Measurements from ENCODE around the gene OST4. TPM values are rescaled to one million over a fixed set of nuclear protein-coding genes. Genes with fewer than 3 reads are reported as not detected.

The OST4 gene
- polyA plus RNA-seq, 1 donor (not counting 4 experiments of a cell fraction or from before 2014, with no cell fraction given) = 393 TPM

DNA sequence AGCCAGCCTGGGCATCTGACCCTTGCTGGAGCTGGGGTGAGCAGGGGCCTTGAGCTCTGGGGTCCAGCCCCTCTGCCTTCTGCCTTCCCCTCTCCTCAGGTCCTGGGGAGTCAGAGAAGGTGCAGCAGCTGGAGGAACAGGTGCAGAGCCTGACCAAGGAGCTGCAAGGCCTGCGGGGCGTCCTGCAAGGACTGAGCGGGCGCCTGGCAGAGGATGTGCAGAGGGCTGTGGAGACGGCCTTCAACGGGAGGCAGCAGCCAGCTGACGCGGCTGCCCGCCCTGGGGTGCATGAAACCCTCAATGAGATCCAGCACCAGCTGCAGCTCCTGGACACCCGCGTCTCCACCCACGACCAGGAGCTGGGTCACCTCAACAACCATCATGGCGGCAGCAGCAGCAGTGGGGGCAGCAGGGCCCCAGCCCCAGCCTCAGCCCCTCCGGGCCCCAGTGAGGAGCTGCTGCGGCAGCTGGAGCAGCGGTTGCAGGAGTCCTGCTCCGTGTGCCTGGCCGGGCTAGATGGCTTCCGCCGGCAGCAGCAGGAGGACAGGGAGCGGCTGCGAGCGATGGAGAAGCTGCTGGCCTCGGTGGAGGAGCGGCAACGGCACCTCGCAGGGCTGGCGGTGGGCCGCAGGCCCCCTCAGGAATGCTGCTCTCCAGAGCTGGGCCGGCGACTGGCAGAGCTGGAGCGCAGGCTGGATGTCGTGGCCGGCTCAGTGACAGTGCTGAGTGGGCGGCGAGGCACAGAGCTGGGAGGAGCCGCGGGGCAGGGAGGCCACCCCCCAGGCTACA lies 10.7 kb upstream of the OST4 start:
- DNase-seq (ENCODE audit: low read depth, low spot score) (no peak), FAIRE-seq (no peak)
- Histone ChIP-seq H3K27ac (ENCODE audit: control insufficient read depth, insufficient read depth, low read length) (no peak overlapping the region), H2AFZ (ENCODE audit: control insufficient read depth, low read length) (no peak overlapping the region), H3K9me3 (ENCODE audit: control insufficient read depth, low read depth, low read length) (no peaks in the 10 kb centered on the region), H3K79me2 (ENCODE audit: control insufficient read depth, insufficient read depth, low read length) (no peaks in the 10 kb centered on the region), H3K4me1 (ENCODE audit: control insufficient read depth, extremely low read depth, insufficient read depth, low read length) (peaks cover 23% of the 10 kb centered on the region), H3K9me1 (ENCODE audit: control insufficient read depth, extremely low read depth, insufficient read depth, low read length) (no peaks in the 10 kb centered on the region), H3K36me3 (ENCODE audit: control insufficient read depth in 2 of 2, extremely low read depth in 1 of 2, insufficient read depth in 2 of 2, low read length in 2 of 2) (no peaks in the 10 kb centered on the region), H4K20me1 (ENCODE audit: control insufficient read depth, extremely low read depth, insufficient read depth, low read length) (no peaks in the 10 kb centered on the region), H3K4me3 (ENCODE audit: control insufficient read depth in 2 of 3, extremely low read depth in 1 of 3, insufficient read depth in 2 of 3, low read depth in 1 of 3, low read length in 3 of 3) (no peak overlapping the region), H3K27me3 (ENCODE audit: control insufficient read depth, extremely low read depth, insufficient read depth, low read length) (no peaks in the 10 kb centered on the region), H3K4me2 (ENCODE audit: control insufficient read depth, extremely low read depth, insufficient read depth, low read depth, low read length) (no peak overlapping the region), H3K9ac (ENCODE audit: control insufficient read depth, extremely low read depth, insufficient read depth, low read length) (no peak overlapping the region)
- TF ChIP-seq, protein P1, sequence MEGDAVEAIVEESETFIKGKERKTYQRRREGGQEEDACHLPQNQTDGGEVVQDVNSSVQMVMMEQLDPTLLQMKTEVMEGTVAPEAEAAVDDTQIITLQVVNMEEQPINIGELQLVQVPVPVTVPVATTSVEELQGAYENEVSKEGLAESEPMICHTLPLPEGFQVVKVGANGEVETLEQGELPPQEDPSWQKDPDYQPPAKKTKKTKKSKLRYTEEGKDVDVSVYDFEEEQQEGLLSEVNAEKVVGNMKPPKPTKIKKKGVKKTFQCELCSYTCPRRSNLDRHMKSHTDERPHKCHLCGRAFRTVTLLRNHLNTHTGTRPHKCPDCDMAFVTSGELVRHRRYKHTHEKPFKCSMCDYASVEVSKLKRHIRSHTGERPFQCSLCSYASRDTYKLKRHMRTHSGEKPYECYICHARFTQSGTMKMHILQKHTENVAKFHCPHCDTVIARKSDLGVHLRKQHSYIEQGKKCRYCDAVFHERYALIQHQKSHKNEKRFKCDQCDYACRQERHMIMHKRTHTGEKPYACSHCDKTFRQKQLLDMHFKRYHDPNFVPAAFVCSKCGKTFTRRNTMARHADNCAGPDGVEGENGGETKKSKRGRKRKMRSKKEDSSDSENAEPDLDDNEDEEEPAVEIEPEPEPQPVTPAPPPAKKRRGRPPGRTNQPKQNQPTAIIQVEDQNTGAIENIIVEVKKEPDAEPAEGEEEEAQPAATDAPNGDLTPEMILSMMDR (optimal IDR thresholded peaks at IDR 0.05 in 1 of 3, IDR thresholded peaks at IDR 0.05 in 1 of 3, conservative IDR thresholded peaks at IDR 0.05 in 1 of 3; ENCODE audit: extremely low read depth in 1 of 3, insufficient read depth in 2 of 3, low read length in 3 of 3) = no peak
- no peak for TF ChIP-seq EZH2 (IDR thresholded peaks at IDR 0.05; ENCODE audit: low read length)
- dilution Hi-C loops (cut with MboI; ENCODE audit: extremely low pct_ligation_motif_present, low sequenced_read_pairs) = no loop called here

DNA sequence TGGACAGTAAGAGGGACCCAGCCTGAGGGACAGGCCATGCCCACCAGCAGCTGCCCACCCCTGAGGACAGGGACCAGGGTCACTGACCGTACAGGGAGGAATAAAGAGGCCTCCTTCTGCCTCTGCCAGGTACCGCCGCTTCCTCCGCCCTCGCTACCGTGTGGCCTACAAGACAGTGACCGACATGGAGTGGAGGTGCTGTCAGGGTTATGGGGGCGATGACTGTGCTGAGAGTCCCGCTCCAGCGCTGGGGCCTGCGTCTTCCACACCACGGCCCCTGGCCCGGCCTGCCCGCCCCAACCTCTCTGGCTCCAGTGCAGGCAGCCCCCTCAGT lies 9.1 kb upstream of the OST4 start:
- H3K4me3 ChIP-seq (ENCODE audit: control insufficient read depth in 2 of 3, extremely low read depth in 1 of 3, insufficient read depth in 2 of 3, low read depth in 1 of 3, low read length in 3 of 3) = no peak overlapping the region

More for the DNA sequence above, 9.1 kb upstream of the OST4 start:
- Histone ChIP-seq H2AFZ (ENCODE audit: control insufficient read depth, low read length) (peak overlapping the region; percentile 26), H3K4me2 (ENCODE audit: control insufficient read depth, extremely low read depth, insufficient read depth, low read depth, low read length) (no peak overlapping the region), H3K27me3 (ENCODE audit: control insufficient read depth, extremely low read depth, insufficient read depth, low read length) (no peaks in the 10 kb centered on the region), H3K9ac (ENCODE audit: control insufficient read depth, extremely low read depth, insufficient read depth, low read length) (no peak overlapping the region), H3K9me1 (ENCODE audit: control insufficient read depth, extremely low read depth, insufficient read depth, low read length) (no peaks in the 10 kb centered on the region), H3K79me2 (ENCODE audit: control insufficient read depth, insufficient read depth, low read length) (no peaks in the 10 kb centered on the region), H3K36me3 (ENCODE audit: control insufficient read depth in 2 of 2, extremely low read depth in 1 of 2, insufficient read depth in 2 of 2, low read length in 2 of 2) (no peaks in the 10 kb centered on the region), H3K9me3 (ENCODE audit: control insufficient read depth, low read depth, low read length) (no peaks in the 10 kb centered on the region), H3K4me1 (ENCODE audit: control insufficient read depth, extremely low read depth, insufficient read depth, low read length) (peaks cover 18% of the 10 kb centered on the region), H4K20me1 (ENCODE audit: control insufficient read depth, extremely low read depth, insufficient read depth, low read length) (no peaks in the 10 kb centered on the region), H3K27ac (ENCODE audit: control insufficient read depth, insufficient read depth, low read length) (no peak overlapping the region)
- dilution Hi-C loops (cut with MboI; ENCODE audit: extremely low pct_ligation_motif_present, low sequenced_read_pairs) = no loop called here
- FAIRE-seq (no peak), DNase-seq (ENCODE audit: low read depth, low spot score) (no peak)
- no peak for TF ChIP-seq EZH2 (IDR thresholded peaks at IDR 0.05; ENCODE audit: low read length)
- TF ChIP-seq, protein P1 (optimal IDR thresholded peaks at IDR 0.05 in 1 of 3, IDR thresholded peaks at IDR 0.05 in 1 of 3, conservative IDR thresholded peaks at IDR 0.05 in 1 of 3; ENCODE audit: extremely low read depth in 1 of 3, insufficient read depth in 2 of 3, low read length in 3 of 3) = no peak
